Measurements from ENCODE around the gene STARD3.
"Not testable (repeated sequence)": the region's sequence is repeated elsewhere in the genome, so short reads cannot be mapped to it uniquely, and the experiment has no call there.

Gene STARD3

GRCh38 chr17:39702901-39703893, 66.3 kb downstream of the STARD3 start:
- Histone ChIP-seq H3K36me3 (ENCODE audit: control insufficient read depth in 2 of 2, insufficient read depth in 2 of 2, low read length in 2 of 2) (peaks cover 7 to 9% of the 10 kb centered on the region in 2 donors), H3K9me3 (ENCODE audit: control insufficient read depth in 2 of 2, low read length in 2 of 2) (no peaks in the 10 kb centered on the region), H3K4me3 (ENCODE audit: low read length in 2 of 2) (no peak overlapping the region), H3K9ac (ENCODE audit: low read depth in 1 of 2, low read length in 2 of 2) (peak overlapping the region in 1 of 2 donors; percentile 8), H3K4me1 (ENCODE audit: control insufficient read depth in 2 of 2, insufficient read depth in 2 of 2, low read length in 2 of 2) (peaks cover 59 to 67% of the 10 kb centered on the region in 2 donors), H3K27ac (ENCODE audit: low read depth in 2 of 2, low read length in 2 of 2) (peak overlapping the region; percentile 49 to 95), H3K27me3 (ENCODE audit: control insufficient read depth in 2 of 2, insufficient read depth in 2 of 2, low read length in 2 of 2) (no peaks in the 10 kb centered on the region)

DNA sequence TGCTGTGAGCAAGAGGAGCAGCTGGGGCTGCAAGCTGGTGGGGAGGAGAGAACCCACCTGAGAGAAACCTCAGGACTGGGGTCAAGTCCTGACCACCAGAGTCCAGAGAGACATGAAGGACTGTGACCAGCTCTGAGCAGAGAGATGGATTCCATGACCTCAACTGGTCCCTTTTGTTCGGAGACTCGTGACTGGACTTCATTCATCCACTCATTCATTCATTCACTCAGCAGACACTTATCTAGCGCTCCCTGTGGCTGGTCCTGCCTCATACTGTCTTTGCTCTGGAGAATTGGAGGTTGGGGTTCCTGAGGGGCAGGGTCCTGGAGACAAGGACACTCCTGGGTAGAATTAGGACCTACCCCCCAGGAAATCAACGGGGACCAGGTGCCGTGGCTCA, 67.0 kb downstream of the STARD3 start:
- H3K27me3 ChIP-seq (ENCODE audit: control insufficient read depth in 2 of 2, insufficient read depth in 2 of 2, low read length in 2 of 2): no peaks in the 10 kb centered on the region
- H3K4me1 ChIP-seq (ENCODE audit: control insufficient read depth in 2 of 2, insufficient read depth in 2 of 2, low read length in 2 of 2): peaks cover 62 to 68% of the 10 kb centered on the region in 2 donors
- peak overlapping the region; percentile 49 to 95 for H3K27ac ChIP-seq (ENCODE audit: low read depth in 2 of 2, low read length in 2 of 2)
- H3K9me3 ChIP-seq (ENCODE audit: control insufficient read depth in 2 of 2, low read length in 2 of 2): no peaks in the 10 kb centered on the region
- H3K36me3 ChIP-seq (ENCODE audit: control insufficient read depth in 2 of 2, insufficient read depth in 2 of 2, low read length in 2 of 2): peaks cover 14 to 16% of the 10 kb centered on the region in 2 donors
- H3K4me3 ChIP-seq (ENCODE audit: low read length in 2 of 2): no peak overlapping the region
- H3K9ac ChIP-seq (ENCODE audit: low read depth in 1 of 2, low read length in 2 of 2): no peak overlapping the region

DNA sequence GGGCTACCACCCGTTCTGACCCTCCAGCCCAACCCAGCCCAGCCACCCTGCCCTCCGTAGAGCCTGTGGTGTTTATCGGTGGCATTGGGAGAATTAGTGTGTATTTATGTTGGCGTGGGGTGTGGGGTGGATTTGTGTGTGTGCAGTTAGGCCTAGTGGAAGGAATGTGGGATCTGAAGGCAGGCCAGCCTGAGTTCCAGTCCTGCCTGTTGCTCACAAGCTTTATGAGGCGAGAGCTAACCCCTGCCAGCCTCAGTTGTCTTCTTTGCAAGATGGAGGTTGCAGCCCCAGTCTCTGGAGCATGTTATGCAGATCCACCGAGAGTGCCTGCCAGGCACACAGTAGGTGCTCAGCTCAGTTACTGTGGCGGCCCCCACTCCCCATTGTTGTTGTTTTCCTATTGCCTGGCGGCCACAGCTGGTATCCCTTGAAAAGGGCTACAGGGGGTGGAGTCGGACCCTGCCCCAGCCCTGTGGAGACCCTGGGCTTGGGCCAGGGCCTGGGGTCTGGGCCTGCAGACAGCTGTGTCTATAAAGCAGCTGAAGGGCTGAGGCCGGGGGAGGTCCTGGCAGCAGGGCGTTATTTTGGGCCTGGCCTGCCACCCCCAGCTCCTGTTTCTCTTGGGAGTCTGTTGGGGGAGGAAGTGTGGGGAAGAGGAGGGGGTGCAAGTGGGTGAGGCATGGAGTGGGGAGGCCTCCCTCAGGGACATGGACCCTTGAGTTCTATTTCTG, 68.0 kb downstream of the STARD3 start:
- no peaks in the 10 kb centered on the region for H3K27me3 ChIP-seq (ENCODE audit: control insufficient read depth in 2 of 2, insufficient read depth in 2 of 2, low read length in 2 of 2)
- H3K9me3 ChIP-seq (ENCODE audit: control insufficient read depth in 2 of 2, low read length in 2 of 2): no peaks in the 10 kb centered on the region
- H3K36me3 ChIP-seq (ENCODE audit: control insufficient read depth in 2 of 2, insufficient read depth in 2 of 2, low read length in 2 of 2): peaks cover 24 to 27% of the 10 kb centered on the region in 2 donors
- H3K4me1 ChIP-seq (ENCODE audit: control insufficient read depth in 2 of 2, insufficient read depth in 2 of 2, low read length in 2 of 2): peaks cover 59 to 68% of the 10 kb centered on the region in 2 donors
- peak overlapping the region; percentile 89 to 95 for H3K27ac ChIP-seq (ENCODE audit: low read depth in 2 of 2, low read length in 2 of 2)
- H3K9ac ChIP-seq (ENCODE audit: low read depth in 1 of 2, low read length in 2 of 2): peak overlapping the region; percentile 65 to 70
- H3K4me3 ChIP-seq (ENCODE audit: low read length in 2 of 2): peak overlapping the region; percentile 46 to 48

DNA sequence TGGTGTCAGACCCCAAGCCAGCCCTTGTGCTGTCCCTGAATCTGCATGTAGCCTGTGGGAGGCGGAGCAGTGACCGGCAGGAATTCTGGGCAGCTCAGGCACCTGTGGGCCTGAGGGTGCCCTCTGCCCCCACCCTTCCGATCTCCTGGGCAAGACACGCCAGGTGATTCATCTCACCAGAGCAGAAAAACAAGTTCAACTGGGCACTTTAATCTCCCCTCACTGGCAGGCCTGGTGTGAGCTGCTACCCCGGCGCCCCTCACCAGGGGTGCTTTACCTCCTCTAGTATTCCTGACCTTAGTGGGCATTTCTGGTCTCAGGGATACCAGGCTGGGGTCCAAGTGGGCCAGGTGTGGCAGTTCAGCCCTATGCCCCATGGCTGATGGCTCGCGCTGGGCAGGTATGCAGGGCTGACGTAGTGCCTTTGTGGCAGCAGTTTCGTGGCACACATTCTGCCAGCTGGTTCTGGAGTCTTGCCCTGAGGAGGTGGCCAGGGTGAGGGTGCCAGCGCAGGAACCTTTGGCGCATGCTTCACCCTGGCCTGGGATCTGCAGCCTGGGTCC, 68.9 kb downstream of the STARD3 start:
- Histone ChIP-seq H3K27ac (ENCODE audit: low read depth in 2 of 2, low read length in 2 of 2) (peak overlapping the region; percentile 89 to 95), H3K4me1 (ENCODE audit: control insufficient read depth in 2 of 2, insufficient read depth in 2 of 2, low read length in 2 of 2) (peaks cover 59 to 68% of the 10 kb centered on the region in 2 donors), H3K27me3 (ENCODE audit: control insufficient read depth in 2 of 2, insufficient read depth in 2 of 2, low read length in 2 of 2) (no peaks in the 10 kb centered on the region), H3K9me3 (ENCODE audit: control insufficient read depth in 2 of 2, low read length in 2 of 2) (no peaks in the 10 kb centered on the region), H3K36me3 (ENCODE audit: control insufficient read depth in 2 of 2, insufficient read depth in 2 of 2, low read length in 2 of 2) (peaks cover 32 to 34% of the 10 kb centered on the region in 2 donors), H3K9ac (ENCODE audit: low read depth in 1 of 2, low read length in 2 of 2) (peak overlapping the region; percentile 65 to 70), H3K4me3 (ENCODE audit: low read length in 2 of 2) (peak overlapping the region; percentile 46 to 48)

DNA sequence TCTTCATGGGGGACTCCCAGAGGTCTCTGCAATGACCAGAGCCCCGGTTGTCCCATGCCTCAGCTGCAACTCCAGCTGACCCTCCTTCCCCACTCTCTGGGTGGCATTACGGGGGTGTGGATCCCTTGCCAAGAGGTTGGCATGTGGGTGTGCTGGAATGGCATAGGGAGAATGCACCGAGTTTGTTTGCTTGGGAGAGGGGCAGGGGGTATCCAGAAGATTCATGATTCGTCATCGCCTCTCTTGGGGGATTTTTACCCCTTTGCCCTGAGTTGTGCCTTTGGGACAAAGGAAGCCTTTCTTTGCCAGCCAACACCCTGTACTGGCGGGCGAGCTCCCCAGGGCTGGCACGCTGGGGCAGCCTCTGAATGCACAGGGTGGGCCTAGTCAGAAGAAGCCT, 69.4 kb downstream of the STARD3 start:
- peaks cover 34 to 37% of the 10 kb centered on the region in 2 donors for H3K36me3 ChIP-seq (ENCODE audit: control insufficient read depth in 2 of 2, insufficient read depth in 2 of 2, low read length in 2 of 2)
- H3K27me3 ChIP-seq (ENCODE audit: control insufficient read depth in 2 of 2, insufficient read depth in 2 of 2, low read length in 2 of 2): no peaks in the 10 kb centered on the region
- H3K9me3 ChIP-seq (ENCODE audit: control insufficient read depth in 2 of 2, low read length in 2 of 2): no peaks in the 10 kb centered on the region
- H3K4me1 ChIP-seq (ENCODE audit: control insufficient read depth in 2 of 2, insufficient read depth in 2 of 2, low read length in 2 of 2): peaks cover 59 to 63% of the 10 kb centered on the region in 2 donors
- H3K27ac ChIP-seq (ENCODE audit: low read depth in 2 of 2, low read length in 2 of 2): peak overlapping the region; percentile 89 to 95
- H3K4me3 ChIP-seq (ENCODE audit: low read length in 2 of 2): peak overlapping the region; percentile 39 to 44
- H3K9ac ChIP-seq (ENCODE audit: low read depth in 1 of 2, low read length in 2 of 2): peak overlapping the region; percentile 47 to 65

DNA sequence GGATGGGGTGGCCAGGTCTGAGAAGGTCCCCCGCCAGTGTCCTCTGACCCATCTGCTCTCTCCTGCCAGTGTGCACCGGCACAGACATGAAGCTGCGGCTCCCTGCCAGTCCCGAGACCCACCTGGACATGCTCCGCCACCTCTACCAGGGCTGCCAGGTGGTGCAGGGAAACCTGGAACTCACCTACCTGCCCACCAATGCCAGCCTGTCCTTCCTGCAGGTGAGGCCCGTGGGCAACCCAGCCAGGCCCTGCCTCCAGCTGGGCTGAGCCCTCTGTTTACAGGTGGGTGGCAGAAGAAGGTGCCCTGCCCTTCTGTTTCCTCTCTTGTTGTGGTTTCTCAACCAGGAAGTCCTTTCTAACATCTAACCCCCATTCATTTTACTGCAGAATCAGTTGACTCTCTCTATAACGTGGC, 70.0 kb downstream of the STARD3 start:
- peak overlapping the region; percentile 89 to 95 for H3K27ac ChIP-seq (ENCODE audit: low read depth in 2 of 2, low read length in 2 of 2)
- peaks cover 56 to 58% of the 10 kb centered on the region in 2 donors for H3K4me1 ChIP-seq (ENCODE audit: control insufficient read depth in 2 of 2, insufficient read depth in 2 of 2, low read length in 2 of 2)
- H3K9ac ChIP-seq (ENCODE audit: low read depth in 1 of 2, low read length in 2 of 2): peak overlapping the region; percentile 47 to 65
- H3K36me3 ChIP-seq (ENCODE audit: control insufficient read depth in 2 of 2, insufficient read depth in 2 of 2, low read length in 2 of 2): peaks cover 39 to 43% of the 10 kb centered on the region in 2 donors
- no peaks in the 10 kb centered on the region for H3K9me3 ChIP-seq (ENCODE audit: control insufficient read depth in 2 of 2, low read length in 2 of 2)
- H3K27me3 ChIP-seq (ENCODE audit: control insufficient read depth in 2 of 2, insufficient read depth in 2 of 2, low read length in 2 of 2): no peaks in the 10 kb centered on the region
- peak overlapping the region; percentile 39 to 44 for H3K4me3 ChIP-seq (ENCODE audit: low read length in 2 of 2)

GRCh38 chr17:39709319-39709997, 72.5 kb downstream of the STARD3 start:
- Histone ChIP-seq H3K4me3 (ENCODE audit: low read length in 2 of 2) (no peak overlapping the region), H3K9me3 (ENCODE audit: control insufficient read depth in 2 of 2, low read length in 2 of 2) (no peaks in the 10 kb centered on the region), H3K27ac (ENCODE audit: low read depth in 2 of 2, low read length in 2 of 2) (no peak overlapping the region), H3K4me1 (ENCODE audit: control insufficient read depth in 2 of 2, insufficient read depth in 2 of 2, low read length in 2 of 2) (peaks cover 34 to 36% of the 10 kb centered on the region in 2 donors), H3K36me3 (ENCODE audit: control insufficient read depth in 2 of 2, insufficient read depth in 2 of 2, low read length in 2 of 2) (peaks cover 44 to 55% of the 10 kb centered on the region in 2 donors), H3K9ac (ENCODE audit: low read depth in 1 of 2, low read length in 2 of 2) (no peak overlapping the region), H3K27me3 (ENCODE audit: control insufficient read depth in 2 of 2, insufficient read depth in 2 of 2, low read length in 2 of 2) (no peaks in the 10 kb centered on the region)

GRCh38 chr17:39709998-39710964, 73.3 kb downstream of the STARD3 start:
- peaks cover 26 to 28% of the 10 kb centered on the region in 2 donors for H3K4me1 ChIP-seq (ENCODE audit: control insufficient read depth in 2 of 2, insufficient read depth in 2 of 2, low read length in 2 of 2)
- peaks cover 48 to 59% of the 10 kb centered on the region in 2 donors for H3K36me3 ChIP-seq (ENCODE audit: control insufficient read depth in 2 of 2, insufficient read depth in 2 of 2, low read length in 2 of 2)
- H3K4me3 ChIP-seq (ENCODE audit: low read length in 2 of 2): no peak overlapping the region
- no peak overlapping the region for H3K9ac ChIP-seq (ENCODE audit: low read depth in 1 of 2, low read length in 2 of 2)
- H3K9me3 ChIP-seq (ENCODE audit: control insufficient read depth in 2 of 2, low read length in 2 of 2): no peaks in the 10 kb centered on the region
- no peaks in the 10 kb centered on the region for H3K27me3 ChIP-seq (ENCODE audit: control insufficient read depth in 2 of 2, insufficient read depth in 2 of 2, low read length in 2 of 2)
- no peak overlapping the region for H3K27ac ChIP-seq (ENCODE audit: low read depth in 2 of 2, low read length in 2 of 2)

- Histone ChIP-seq H3K36me3 (ENCODE audit: control insufficient read depth in 2 of 2, insufficient read depth in 2 of 2, low read length in 2 of 2) (peaks cover 56 to 67% of the 10 kb centered on the region in 2 donors), H3K4me1 (ENCODE audit: control insufficient read depth in 2 of 2, insufficient read depth in 2 of 2, low read length in 2 of 2) (peaks cover 24 to 27% of the 10 kb centered on the region in 2 donors)
- not testable (repeated sequence) for H3K27ac ChIP-seq (ENCODE audit: low read depth in 2 of 2, low read length in 2 of 2); H3K9me3 ChIP-seq (ENCODE audit: control insufficient read depth in 2 of 2, low read length in 2 of 2); H3K9ac ChIP-seq (ENCODE audit: low read depth in 1 of 2, low read length in 2 of 2); H3K27me3 ChIP-seq (ENCODE audit: control insufficient read depth in 2 of 2, insufficient read depth in 2 of 2, low read length in 2 of 2); H3K4me3 ChIP-seq (ENCODE audit: low read length in 2 of 2)
These were observed 74.1 kb downstream of the STARD3 start for GRCh38 chr17:39711071-39711470.

Measured in mucosa of rectum (tissue), 2 donors.